NCI-H2227 (cell line): ENCODE measurements around the gene ATF7IP.
"Not testable (repeated sequence)": the region's sequence is repeated elsewhere in the genome, so short reads cannot be mapped to it uniquely, and the experiment has no call there.

ENCODE experiments used
- DNase-seq: peaks from one replicate; lab custom pipeline; 2025; ENCODE audit not compliant: unreplicated experiment; lab: John Stamatoyannopoulos, UW

Gene ATF7IP

GRCh38 chr12:14373217-14373616, 7.7 kb downstream of the ATF7IP start:
- DNase-seq: no peak

GRCh38 chr12:14379508-14379907, 14.0 kb downstream of the ATF7IP start:
- DNase-seq: no peak

- DNase-seq: peak; percentile 82
Observed at GRCh38 chr12:14384783-14385638, 19.5 kb downstream of the ATF7IP start.

GRCh38 chr12:14387219-14387871, 21.9 kb downstream of the ATF7IP start:
- no peak for DNase-seq

DNA sequence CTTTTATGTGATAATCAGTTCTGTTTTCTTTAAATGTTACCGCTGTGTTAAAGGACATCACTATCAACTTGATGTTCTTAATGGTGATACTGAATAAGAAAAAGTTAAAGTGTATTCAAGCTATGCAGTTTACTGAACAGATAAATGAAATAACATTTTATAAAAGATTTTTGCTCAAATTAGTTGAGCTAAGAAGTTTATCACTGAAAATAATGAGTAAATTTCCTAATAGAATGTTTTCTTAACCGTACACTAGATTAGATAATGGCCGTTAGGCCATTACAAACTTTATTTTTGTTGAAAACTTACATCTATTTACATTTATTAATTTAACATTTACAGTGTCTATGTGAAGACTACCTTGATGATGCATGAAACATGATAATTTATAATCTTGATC, 25.0 kb downstream of the ATF7IP start:
- DNase-seq: no peak

GRCh38 chr12:14390870-14391530, 25.5 kb downstream of the ATF7IP start:
- no peak for DNase-seq

- DNase-seq: no peak
Observed at GRCh38 chr12:14393751-14394150, 28.3 kb downstream of the ATF7IP start.

DNA sequence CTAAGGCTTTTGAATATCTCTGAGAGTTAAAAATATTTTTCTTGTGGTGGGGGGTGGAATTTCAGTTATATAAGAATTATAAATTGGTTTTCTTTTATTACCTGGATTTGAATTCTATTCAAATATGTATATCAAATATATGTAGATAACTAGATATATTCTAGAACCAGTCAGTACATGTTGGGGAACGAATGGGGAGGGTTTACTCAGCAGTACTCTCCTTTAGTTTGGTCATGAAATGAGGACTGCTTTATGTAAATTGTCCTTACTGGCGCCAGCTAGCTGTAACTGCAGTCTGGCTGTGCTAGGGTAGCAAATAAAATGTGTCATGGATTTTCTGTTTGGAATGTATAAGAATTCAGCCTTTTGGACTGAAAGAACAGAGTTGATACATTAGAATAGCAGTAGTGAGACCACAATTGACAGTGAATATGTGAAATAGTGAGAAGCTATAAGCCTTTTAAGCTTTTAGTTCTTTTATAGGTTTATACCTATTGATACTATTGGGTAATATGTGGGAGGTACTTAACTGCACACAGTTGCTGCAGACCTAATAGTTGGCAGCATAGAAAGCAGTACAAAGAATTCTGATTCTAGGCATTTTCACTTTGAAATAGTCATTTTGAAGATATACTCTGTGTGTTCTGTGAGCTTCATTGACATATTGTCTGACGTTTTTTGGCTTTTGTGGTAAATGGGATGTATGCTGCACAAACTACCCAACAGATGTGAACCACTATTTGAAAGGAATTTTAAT, 29.0 kb downstream of the ATF7IP start:
- DNase-seq: peak; percentile 74

DNA sequence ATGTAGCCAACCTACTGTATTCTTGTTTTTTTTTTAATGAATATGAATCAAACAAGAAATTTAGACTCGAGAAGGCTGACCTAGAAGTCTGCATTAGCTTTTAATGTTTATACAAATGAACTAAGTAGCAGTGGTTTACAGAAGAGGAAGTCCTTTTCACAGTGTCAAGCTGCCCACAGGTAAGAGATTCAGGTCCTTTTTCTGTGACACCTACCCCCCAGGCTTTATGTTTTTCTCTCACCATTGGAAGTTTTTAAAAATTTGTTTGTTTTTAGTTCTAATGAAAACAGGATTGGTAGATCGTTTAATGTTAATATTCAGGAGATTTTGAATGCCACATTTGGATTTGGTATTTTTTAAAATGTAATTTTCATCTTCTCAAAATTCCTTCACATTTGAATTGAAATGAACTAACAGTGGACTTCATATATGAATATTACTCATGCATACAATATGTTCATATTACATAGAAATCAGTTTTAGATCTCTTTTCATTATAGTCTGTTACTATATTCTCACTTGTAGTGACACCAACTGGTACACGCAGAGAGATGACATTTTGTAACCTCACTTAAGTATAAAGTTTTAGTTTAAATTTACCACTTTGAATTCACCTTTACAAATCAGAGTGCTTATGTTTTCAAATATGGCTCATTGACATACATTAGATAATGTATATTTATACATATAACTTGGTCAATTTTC, 29.7 kb downstream of the ATF7IP start:
- DNase-seq: no peak

DNA sequence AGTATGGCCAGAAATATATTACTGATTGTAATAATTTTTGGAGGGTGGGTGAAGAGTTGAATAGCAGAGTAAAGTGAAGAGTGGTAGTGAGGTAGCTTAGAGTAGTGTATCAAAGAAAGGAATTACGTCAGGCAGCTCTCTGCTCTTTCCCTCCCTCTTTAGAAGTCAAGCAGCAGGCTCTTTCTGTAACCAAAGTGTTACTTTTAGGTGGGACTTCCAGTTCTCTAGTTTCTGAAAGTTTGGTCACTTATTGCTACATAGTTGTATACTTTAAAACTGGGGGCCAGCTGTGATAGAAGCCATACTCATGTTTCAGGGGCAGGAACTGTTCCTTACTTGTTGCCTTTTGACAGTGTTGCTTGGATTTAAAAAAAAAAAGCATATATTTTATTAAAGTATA, 30.6 kb downstream of the ATF7IP start:
- DNase-seq: no peak

- DNase-seq: no peak
Observed at GRCh38 chr12:14399871-14400270, 34.4 kb downstream of the ATF7IP start.

DNA sequence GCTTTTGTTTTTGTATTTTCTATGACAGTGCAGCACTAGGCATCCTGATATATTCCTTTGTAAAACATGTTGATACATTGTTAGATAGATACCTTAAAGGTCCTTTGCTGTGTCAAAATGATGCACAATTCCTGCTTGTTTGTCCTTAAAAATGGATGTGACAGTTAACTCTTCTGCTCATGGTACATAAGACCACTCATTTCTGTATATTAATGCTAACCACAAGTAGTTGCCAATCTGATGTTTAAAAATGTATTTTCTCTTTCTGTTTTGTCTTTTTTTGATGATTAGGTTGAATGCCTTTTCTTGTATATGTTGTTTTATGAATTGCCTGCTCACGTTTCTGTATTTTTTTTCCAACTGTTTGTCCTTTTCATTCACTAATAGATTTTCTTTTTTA, 35.1 kb downstream of the ATF7IP start:
- DNase-seq: no peak

- not testable (repeated sequence) for DNase-seq
Observed at GRCh38 chr12:14401267-14401666, 35.8 kb downstream of the ATF7IP start.

GRCh38 chr12:14402697-14403096, 37.2 kb downstream of the ATF7IP start:
- no peak for DNase-seq

DNA sequence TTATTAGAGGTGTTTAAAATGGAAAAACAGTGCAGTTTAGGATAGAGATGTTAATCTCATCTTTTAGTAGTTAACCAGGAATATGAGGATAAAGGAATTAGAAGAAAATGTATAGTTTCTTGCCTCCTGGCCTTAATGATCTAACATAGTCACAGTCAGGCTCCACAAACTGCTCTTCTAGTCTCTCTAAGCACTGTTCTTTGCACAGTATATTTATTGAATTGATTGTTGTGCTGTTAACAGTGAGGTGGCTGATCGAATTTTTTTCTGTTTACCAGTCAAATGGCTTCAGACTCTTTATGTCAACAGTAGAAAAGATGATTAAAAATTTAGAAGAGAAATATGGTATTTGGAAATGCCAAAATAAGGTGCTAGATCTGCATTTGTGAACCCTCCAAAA, 37.8 kb downstream of the ATF7IP start:
- no peak for DNase-seq

- DNase-seq: peak; percentile 82
Observed at GRCh38 chr12:14403711-14404196, 38.3 kb downstream of the ATF7IP start.

GRCh38 chr12:14405407-14405806, 39.9 kb downstream of the ATF7IP start:
- not testable (repeated sequence) for DNase-seq

DNA sequence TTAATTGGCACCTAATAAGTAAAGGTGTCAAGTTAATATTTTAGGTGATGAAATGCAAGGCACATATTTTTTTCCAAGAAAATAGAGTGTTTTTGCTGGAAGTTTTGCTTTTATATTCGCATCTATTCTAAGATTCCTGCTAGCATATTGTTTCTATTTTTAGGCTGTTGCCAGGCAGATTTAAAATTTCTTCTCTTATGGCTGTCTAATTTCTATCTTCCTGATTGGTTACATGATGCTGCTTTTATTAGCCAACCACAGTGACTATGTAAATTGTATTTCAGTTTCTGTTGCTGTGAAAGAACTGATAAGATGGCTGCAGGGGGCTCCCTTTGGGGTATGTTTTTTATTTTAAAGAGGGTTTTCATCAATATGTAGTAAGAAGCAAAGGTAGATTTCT, 42.7 kb downstream of the ATF7IP start:
- DNase-seq: peak; percentile 2

DNA sequence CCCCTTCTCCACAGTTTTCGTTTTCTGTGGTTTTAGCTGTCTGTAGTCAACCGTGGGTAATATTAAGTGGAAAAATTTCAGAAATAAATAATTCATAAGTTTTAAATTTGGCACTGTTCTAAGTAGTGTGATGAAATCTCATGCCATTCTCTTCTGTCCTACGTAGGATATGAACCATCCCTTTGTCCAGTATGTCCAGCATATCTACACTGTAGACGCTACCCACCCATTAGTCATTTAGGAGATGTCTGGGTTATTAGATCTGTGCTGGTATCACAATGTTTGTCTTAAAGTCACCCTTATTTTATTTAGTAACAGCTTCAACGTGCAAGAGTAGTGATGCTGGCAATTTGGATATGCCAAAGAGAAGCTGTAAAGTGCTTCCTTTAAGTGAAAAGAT, 44.7 kb downstream of the ATF7IP start:
- DNase-seq: no peak

DNA sequence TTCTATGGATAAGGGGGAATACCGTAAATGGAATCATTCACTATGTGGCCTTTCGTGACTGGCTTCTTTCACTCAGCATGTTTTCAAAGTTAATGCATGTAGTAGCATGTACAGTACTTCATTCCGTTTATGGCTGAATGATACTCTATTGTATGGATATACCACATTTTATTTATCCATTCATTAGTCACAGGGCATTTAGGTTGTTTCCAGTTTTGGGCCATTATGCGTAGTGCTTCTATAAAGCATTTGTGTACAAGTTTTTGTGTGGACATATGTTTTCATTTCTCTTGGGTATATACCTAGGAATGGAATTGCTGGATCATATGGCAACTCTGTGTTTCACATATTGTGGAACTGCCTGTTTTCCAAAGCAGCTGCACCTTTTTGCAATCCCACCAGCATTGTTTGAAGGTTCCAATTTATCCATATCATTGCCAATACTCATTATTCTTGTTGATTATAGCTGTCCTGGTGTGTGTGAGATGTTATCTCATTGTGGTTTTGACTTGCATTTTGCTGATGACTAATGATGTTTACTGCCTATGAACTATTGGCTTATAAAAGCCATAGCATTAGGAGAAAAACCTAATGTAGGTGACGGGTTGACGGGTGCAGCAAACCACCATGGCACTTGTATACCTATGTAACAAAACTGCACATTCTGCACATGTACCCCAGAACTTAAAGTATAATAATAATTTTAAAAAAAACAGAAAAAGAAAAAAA, 45.5 kb downstream of the ATF7IP start:
- no peak for DNase-seq
